ENCODE results near the gene UBE2Z. TPM values are rescaled to one million over a fixed set of nuclear protein-coding genes. Genes with fewer than 3 reads are reported as not detected.

The UBE2Z gene
- total and polyA plus RNA-seq, 2 of the 13 experiments (the other 11 are each of a cell fraction or from before 2014, with no cell fraction given), result 63.2 to 122 TPM

GRCh38 chr17:48951572-48951971 is 43.4 kb downstream of the UBE2Z start:
- no peak for DNase-seq (ENCODE audit: low spot score)
- H3K4me3 ChIP-seq (replicated peaks in 1 of 3; ENCODE audit: insufficient read depth in 1 of 3, low read depth in 2 of 3, low read length in 3 of 3), result no peak overlapping the region
- 76% methylated on average over 5 of the region's 5 CpGs for WGBS (ENCODE audit: low lambda C conversion rate)
- H3K27ac ChIP-seq (ENCODE audit: extremely low read length, insufficient read depth, low read length), result no peak overlapping the region
- no peaks in the 10 kb centered on the region for H3K36me3 ChIP-seq (replicated peaks in 1 of 2; ENCODE audit: control insufficient read depth in 1 of 2, insufficient read depth in 2 of 2, low read length in 2 of 2)
- no peak overlapping the region for H3K9ac ChIP-seq (ENCODE audit: insufficient read depth, low read depth, low read length)
- peaks cover 23% of the 10 kb centered on the region for H3K4me1 ChIP-seq (ENCODE audit: insufficient read depth, low read length)
- BruUV-seq (replicated peaks), result no TSS peak
- H4K20me1 ChIP-seq (ENCODE audit: insufficient read depth, low read length), result no peaks in the 10 kb centered on the region
- H3K27me3 ChIP-seq (ENCODE audit: control insufficient read depth in 1 of 2, insufficient read depth in 2 of 2, low read length in 2 of 2), result no peaks in the 10 kb centered on the region
- no peak for ATAC-seq
- ChIA-PET POLR2A (interaction anchor here (4.1 kb wide), 1 partner anchor 21 kb away, joined by 27 read pairs; no protein-coding TSS in a partner anchor), CTCF (ENCODE audit: low intra/inter-chr PET ratio, low total read pairs) (interaction anchor here (2.1 kb wide), 1 partner anchor 81 kb away, joined by 12 read pairs; no protein-coding TSS in a partner anchor)
- H3K79me2 ChIP-seq (ENCODE audit: insufficient read depth, low read length), result no peaks in the 10 kb centered on the region
- TF ChIP-seq XBP1 (CRISPR knock-in tag; IDR thresholded peaks at IDR 0.05) (no peak), ZNF746 (CRISPR knock-in tag; IDR thresholded peaks at IDR 0.05) (no peak), CENPBD1 (CRISPR knock-in tag; IDR thresholded peaks at IDR 0.05; ENCODE audit: borderline replicate concordance, low read depth) (no peak), HDAC2 (CRISPR knock-in tag; IDR thresholded peaks at IDR 0.05) (no peak), TBP (CRISPR knock-in tag; IDR thresholded peaks at IDR 0.05) (no peak), ZNF563 (CRISPR knock-in tag; IDR thresholded peaks at IDR 0.05) (no peak), TERF1 (CRISPR knock-in tag; IDR thresholded peaks at IDR 0.05) (no peak), MAFK (conservative IDR thresholded peaks at IDR 0.05 in 1 of 2, IDR thresholded peaks at IDR 0.05 in 1 of 2; ENCODE audit: low read length in 2 of 2) (peak; percentile 81 to 86), PCBP2 (optimal IDR thresholded peaks at IDR 0.05; ENCODE audit: low read depth, low read length, poor library complexity, severe bottlenecking) (no peak), ATF7-NPFF (CRISPR knock-in tag; IDR thresholded peaks at IDR 0.05; ENCODE audit: low read depth) (no peak), ZNF362 (CRISPR knock-in tag; IDR thresholded peaks at IDR 0.05; ENCODE audit: borderline replicate concordance) (no peak), MAFF (IDR thresholded peaks at IDR 0.05; ENCODE audit: low read depth, low read length) (peak; percentile 69), SALL2 (CRISPR knock-in tag; IDR thresholded peaks at IDR 0.05) (no peak), SSRP1 (CRISPR knock-in tag; IDR thresholded peaks at IDR 0.05) (no peak), THAP8 (CRISPR knock-in tag; IDR thresholded peaks at IDR 0.05; ENCODE audit: borderline replicate concordance) (no peak), NR2F1 (CRISPR knock-in tag; IDR thresholded peaks at IDR 0.05) (no peak), FOXO4 (CRISPR knock-in tag; conservative IDR thresholded peaks at IDR 0.05) (0 out of 2 replicates have a peak, but pooled peaks have one; percentile 18), JUND (CRISPR knock-in tag; IDR thresholded peaks at IDR 0.05) (no peak)
- H3K4me2 ChIP-seq (ENCODE audit: low read depth, low read length), result no peak overlapping the region
- FAIRE-seq, result no peak
- intact Hi-C loops (cut with micrococcal nuclease; ENCODE audit: unreplicated experiment) (no loop called here), in situ Hi-C loops (cut with HindIII; ENCODE audit: extremely low pct_ligation_motif_present, low pct_unique_long_range_greater_than_20kb) (loop anchor here (5.0 kb wide), 1 partner anchor 71 kb away; no protein-coding TSS in a partner anchor)
- H3K9me3 ChIP-seq (ENCODE audit: low read length), result no peaks in the 10 kb centered on the region
- no peak overlapping the region for H2AFZ ChIP-seq (ENCODE audit: low read length)

Measured in HepG2 (cell line).